ENCODE data around the gene CCR7.

CCR7 gene, protein sequence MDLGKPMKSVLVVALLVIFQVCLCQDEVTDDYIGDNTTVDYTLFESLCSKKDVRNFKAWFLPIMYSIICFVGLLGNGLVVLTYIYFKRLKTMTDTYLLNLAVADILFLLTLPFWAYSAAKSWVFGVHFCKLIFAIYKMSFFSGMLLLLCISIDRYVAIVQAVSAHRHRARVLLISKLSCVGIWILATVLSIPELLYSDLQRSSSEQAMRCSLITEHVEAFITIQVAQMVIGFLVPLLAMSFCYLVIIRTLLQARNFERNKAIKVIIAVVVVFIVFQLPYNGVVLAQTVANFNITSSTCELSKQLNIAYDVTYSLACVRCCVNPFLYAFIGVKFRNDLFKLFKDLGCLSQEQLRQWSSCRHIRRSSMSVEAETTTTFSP

DNA sequence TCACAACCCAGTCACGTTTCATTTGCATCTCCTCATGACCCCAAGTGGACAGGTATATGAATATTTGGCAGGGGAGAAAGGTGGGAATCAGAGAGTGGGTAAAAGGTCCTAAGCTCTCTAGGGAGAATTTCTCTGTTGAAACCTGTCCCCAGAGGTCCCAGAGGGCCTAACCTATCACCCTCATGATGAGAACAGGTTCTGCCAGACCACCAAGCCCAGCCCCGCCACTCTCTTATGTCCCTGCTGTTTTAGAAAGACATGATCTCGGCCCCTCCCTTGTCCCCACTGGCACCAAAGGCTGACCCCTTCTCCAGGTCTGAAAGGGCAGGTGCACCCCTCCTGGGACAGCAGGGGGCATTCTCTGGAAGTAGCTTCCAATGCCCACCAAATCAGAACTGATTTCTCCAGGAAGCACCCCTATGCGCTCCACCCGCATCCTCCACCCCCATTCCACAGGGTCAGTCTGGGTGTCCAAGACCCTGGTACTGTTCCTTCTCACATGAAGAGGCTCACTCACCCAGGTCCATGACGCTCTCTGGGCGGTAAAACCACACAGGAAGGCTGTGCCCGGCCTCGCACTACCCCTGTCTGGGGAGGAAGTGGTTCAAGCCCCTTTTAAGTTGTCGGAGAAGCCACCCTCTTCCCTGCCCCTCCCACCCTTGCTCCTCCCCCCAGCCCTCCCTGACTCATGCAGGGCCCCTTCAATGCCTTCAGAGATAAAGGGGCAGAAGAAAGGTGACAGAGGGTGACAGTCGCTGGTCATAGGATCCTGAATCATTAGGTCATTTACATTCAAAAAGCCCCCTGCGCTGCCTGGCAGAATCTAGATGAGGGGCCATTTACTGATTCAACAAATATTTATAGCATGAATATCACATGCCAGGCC lies at the start of gene CCR7:
Gene CCR7, minus strand, starts transcription at position 590 of the 886 bp plus-strand sequence. Its CDS starts 63 bp downstream, at position 527.
- peak in 1 of 2 experiments; percentile 72 for DNase-seq (ENCODE audit: low read depth in 2 of 2)

DNA sequence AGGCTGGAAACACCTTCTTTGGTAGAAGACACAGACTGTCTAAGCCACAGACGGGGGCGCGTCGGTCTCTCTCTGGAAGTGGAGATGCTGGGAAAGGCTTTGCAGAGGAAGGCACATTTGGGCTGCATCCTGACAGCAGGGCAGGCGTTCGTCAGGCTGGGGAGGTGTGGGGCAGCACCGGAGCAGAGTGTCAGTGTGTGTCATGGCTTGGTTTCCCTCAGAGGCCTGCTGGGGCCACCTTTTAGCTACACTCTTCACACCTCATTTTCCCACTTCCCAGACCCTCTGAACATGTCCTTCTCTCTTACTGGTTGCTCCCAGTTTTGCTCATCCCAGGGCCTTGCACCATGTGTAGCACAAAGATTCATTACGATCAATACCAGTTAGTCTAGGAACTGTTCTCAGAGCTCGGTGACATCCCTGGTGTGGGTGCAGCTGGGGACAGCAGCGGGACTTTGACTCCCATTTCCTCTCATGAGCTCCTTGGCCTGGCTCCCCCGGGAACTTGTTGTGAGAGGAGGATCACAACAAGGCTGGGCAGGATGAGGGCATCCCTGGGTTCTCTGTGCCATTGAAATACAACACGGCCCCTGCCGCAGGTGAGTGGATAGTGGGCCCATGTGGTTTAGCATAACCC lies 49.3 kb upstream of the CCR7 start:
- DNase-seq (ENCODE audit: low read depth in 2 of 2) = no peak

DNA sequence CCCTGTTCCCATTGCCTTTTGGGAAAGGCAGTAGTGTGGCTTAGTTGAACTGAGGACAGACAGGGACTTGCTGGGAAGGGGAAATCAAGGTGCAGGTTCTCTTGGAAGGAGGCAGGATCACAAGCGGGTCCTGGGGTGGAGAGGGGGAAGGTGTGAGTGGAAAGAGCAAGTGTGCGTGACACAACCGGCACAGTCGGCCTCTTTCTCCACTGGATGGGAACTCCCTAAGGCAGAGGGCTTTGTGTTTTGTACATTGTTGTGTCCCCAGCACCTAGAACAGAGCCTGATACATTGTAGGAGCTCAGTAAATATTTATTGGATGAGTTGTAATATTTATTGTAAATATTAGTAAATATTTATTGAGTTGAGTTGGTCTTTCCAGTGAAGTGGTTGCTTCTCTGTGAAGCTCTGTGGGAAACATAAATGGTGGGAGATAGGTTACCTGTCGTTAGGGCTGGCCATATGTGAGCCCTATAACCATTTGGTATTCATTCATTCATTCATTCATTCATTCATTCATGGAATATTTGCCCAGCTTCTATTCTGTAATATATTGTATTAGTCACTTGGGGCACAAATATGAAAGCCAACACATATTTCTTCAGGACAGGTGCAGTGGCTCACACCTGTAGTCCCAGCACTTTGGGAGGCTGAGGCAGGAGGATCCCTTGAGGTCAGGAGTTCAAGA lies 48.3 kb upstream of the CCR7 start:
- DNase-seq (ENCODE audit: low read depth in 2 of 2) = no peak

DNA sequence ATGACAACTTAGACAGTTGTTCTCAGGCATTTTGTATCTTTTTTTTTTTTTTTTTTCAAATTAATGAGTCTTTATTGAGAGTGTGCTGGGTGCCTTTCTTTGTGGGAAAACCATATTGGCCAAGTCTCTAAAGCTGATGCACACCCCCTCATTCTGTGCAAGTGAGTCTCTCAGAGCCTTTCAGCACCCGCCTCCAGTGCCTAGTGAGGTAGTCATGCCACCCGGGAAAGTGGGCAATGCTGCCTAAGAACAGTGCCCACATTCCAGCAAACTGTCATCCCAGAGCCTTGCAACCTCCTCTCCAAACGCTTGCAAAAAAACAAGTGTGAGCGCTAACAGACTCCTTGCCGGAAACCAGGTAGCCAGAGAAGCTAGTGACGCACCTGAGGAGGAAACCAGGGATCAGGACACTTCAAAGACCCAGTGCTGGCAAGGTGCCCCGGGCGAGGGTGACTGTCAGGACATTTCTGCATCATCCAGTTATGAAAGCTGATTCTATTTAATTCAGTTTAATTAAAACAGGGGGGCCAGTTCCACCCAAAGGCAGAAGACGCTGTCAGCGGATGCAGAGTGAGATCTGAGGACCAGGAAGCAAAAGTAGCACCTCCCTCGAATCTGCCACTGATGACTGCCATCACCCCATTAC lies 47.5 kb upstream of the CCR7 start:
- peak in 1 of 2 experiments; percentile 53 for DNase-seq (ENCODE audit: low read depth in 2 of 2)

DNA sequence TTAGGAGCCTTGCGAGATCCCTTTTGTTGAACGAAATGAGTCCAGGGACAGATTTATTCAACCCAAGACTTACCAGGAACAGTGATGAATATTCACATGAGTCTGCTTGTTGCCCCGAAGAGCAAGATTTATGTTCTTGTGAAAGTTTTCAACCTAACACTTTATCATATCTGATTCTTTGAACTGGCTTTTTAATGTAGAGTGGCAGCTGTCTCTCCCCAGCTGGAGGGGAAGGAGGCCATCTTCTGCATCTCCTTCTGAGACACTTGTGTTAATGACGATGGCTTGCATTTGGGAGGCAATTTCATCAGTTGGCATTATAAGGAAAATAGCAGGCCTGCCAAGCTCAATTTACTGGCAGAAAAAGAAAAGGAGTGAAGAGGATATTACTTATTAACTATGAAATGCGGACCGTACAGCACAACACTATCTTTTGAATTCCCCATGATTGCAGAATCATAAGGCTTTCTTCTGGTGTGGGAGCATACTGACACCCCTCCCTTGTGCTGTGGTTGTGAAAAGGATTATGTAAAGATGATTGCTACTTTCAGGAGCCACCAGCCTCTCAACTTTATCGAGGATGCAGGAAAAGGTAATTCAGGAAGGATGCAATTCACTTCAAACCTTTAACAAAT lies 46.7 kb upstream of the CCR7 start:
- no peak for DNase-seq (ENCODE audit: low read depth in 2 of 2)

DNA sequence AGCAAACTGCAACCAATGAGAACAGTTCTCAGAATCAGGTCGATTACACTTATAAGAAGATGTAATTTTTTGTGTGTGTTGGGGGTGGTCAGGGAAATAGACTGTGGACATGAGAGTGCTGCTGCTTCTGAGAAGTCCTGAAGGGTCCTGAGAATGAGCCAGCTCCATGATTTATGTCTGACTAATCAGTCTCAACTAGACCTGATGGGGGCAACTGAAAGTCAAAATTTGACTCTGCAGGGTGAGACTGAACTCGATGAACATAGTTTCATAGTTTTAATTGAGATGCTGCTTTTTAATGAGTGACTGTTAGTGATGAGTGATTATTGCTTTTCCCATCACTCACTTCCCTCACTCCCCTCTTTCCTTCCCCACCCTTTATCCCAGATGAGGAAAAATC lies 45.1 kb upstream of the CCR7 start:
- no peak for DNase-seq (ENCODE audit: low read depth in 2 of 2)

DNA sequence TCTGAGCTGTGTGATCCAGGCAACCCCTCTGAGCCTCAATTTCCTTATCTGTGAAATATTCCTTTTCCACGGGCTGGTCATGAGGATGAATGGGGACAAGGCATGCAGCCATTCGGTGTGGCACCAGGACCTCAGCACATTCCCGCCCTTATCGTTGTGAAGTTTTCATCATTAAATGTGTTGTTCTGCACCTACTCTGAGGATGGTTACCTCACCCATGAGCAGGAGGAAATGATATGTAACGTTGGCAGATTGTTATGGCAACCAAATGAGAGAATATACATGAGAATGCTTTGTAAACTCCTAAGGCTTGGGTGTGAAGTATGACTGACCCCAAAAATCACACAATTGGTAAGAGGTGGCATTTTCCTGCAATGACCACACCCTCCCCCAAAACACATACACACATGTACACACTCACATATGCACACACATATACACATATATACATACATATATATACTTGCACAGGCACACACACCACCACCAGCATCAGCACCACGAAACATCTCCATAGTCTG lies 42.8 kb upstream of the CCR7 start:
- no peak for DNase-seq (ENCODE audit: low read depth in 2 of 2)

DNA sequence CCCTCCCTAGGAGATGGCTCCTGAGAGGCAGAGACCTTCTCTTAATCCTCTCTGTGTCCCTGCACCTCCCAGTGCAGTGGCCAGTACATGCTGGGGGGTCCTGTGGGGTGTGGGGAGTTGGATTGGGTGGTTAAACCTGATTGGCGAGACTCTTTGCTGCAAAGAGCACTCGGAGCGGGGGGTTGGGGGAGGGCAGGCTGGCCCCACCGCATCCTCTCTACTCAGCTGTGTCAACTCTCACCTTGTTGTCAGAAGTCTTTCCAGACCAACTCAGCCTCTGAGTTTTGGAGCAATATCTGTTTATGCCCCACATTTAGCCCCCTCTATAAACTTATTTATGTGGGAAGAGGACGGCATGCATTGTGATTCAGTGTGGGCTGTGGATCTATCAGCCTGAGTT lies 42.4 kb upstream of the CCR7 start:
- no peak for DNase-seq (ENCODE audit: low read depth in 2 of 2)

DNA sequence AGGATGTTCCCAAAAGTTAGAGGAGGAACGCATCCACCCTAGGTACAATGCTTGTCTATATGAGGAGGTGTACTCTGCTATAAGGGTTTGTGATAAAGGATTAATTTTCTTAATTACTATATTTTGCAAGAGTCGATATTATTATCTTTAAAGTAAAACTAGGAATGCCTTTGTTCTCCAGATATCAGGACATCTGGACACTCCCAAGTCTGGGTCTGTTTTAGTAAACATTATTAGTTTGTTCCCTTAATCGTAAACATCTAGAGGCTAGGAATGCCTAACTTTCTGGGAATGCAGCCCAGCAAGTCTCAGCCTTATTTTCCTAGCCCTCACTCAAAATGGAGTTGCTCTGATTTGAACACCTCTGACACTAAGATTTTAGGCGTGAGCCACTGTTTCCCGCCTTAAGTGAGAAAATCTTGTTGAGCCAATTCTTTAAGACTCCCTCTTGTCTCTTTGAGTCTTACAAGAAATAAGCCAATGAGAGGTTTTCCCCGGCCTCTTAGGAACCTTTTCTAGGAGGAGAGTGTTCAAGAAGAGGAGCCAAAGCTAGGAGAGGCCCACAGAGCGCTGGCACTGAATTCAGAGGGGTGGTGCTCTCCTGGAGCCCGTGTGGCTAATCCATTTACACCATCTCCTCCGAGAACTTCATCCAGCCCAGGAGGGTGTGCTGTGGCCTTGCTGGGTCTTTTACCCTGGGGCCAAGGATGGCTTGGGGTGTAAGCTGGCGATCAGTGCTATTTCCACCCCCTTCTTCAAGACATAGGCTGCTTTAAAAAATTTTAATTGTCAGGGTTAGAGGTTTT lies 41.5 kb upstream of the CCR7 start:
- DNase-seq (ENCODE audit: low read depth in 2 of 2) = no peak

DNA sequence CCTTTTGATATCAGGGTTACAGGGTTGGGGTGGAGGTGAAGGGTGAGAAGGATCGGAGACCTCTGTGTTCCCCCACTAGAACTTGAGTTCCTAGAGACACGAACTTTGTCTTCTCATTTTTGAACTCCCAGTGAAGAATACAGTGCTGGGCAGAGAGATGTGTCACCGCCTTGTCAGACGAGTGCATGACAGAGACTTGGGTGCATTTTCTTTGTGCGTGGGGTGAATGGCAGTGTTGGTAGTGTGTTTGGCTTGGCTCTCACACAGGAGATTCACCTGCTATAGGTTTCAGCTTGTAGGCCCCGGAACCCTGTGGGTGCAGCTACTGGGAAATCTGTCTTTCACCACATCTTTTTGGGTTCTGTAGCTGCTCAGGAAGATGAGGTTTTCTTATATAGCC lies 40.0 kb upstream of the CCR7 start:
- peak; percentile 55 to 56 for DNase-seq (ENCODE audit: low read depth in 2 of 2)

DNA sequence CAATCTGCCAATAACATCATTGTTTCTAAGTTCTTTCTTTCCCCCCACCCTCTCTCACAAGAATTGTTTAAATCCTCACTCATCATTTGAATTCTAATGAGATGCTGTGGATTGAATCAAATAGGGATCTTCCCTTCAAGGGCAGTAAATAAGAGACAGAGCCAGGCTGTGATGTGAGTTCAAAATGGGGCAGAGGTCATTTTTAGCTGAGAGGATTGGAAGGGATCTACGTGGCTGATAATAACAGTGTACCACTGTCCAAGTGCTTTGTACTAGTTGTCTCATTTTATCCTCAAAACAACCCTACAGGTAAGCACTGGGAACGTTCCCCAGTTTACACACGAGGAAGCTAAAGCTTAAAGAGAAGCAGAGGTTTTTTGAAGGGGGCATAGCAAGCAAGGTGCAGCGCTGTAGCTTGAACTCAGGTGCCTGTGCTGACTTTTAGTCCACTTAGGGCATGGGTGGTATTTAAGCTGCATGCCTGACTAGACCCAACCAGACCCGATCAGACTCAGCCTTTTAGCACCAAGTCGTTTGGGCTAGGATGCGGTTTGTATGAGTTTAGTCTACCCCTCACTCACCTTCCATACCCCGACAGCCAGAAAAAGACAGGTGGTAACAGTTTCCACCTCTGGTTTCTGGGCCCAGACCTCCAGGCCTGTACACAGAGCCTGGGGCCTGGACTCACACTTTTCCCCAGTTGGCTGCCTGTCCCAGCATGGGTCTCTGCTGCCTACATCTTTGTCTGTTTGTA lies 39.2 kb upstream of the CCR7 start:
- DNase-seq (ENCODE audit: low read depth in 2 of 2) = no peak

DNA sequence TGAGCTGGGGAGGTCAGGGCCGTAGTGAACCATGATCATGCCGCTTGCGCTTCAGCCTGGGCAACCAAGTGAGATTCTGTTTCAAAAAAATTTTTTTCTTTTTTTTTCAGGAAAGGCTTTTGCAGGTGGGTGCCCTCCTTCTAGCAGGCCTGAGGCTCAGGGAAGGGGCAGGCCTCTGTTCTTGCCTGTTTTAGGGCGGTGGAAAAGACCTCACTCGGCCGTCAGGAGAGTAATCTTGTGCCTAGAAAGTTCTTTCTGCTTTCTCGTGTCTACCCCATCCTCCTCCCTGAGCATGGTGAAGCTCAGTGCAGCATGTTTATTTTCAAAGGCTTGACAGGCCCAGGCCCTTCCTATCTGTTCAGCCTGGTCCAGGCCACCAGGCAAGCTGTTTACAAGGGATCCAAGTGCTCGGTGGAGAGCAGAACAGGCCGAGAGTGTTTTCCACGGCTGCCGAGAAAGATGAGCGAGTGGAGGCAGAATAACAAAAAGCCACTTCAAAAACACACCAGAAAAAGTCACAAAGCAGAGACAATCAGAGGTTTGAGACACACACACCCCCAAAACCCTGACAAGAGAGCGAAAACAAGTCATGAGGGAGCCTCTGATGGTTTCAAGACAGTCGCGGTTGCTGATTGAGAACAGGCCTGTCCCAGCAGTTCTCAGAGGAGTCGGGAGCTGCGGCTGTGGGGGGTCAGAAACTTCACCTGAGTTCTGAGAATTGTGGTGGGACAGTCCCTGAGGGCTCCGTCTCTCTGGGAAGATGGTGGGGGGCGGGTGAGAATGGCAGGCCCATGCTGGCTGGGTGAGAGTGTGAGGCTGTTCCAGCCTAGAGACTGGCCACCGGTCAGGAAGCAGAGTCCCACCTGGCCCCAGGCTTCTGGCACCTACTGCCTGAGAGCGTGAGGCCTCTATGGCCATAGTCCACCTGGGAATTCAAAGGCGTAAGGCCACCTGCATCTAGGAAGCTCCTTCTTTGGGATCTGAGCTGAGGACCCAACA lies 37.5 kb upstream of the CCR7 start:
- peak; percentile 60 to 67 for DNase-seq (ENCODE audit: low read depth in 2 of 2)

DNA sequence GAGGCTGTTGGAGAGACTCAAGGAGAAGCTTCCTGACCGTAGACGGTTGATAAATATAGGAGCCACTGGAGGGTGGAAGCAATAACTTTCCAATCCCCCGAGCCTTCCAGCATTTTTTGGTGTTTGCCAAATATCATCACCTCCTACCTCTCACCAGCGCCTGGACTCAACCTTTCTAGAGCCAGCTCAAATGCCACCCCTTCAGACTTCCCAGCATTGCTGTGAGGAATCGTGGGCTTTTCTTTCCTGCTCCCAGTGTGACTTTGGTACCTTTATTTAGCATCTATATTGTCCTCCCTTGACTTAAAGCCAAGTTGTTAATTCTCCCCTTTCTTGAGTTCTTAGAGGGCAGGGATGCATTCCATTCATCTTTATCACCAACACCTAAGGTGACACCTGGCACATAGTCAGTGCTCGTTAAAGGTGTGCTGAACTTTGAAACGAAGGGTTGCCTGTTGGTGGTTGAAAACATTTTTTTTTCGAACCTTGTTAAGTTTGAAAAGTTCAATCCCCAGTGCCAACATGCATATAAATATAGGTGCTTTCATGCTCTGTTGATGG lies 35.3 kb upstream of the CCR7 start:
- no peak for DNase-seq (ENCODE audit: low read depth in 2 of 2)

DNA sequence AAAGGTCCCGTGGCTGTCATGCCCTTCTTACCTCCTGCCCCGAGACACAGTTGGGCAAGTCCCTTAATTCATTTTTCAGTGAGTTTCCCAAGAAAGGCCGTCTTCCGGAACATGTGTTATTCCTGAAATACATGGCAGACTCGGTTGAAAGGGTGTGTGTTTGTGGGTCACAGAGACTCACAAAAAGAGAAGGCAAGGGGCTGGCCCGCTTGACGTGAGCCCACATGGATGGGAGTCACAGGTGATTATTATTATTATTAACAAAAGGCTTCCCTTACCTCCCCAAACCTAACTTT lies 34.1 kb upstream of the CCR7 start:
- DNase-seq (ENCODE audit: low read depth in 2 of 2) = no peak

DNA sequence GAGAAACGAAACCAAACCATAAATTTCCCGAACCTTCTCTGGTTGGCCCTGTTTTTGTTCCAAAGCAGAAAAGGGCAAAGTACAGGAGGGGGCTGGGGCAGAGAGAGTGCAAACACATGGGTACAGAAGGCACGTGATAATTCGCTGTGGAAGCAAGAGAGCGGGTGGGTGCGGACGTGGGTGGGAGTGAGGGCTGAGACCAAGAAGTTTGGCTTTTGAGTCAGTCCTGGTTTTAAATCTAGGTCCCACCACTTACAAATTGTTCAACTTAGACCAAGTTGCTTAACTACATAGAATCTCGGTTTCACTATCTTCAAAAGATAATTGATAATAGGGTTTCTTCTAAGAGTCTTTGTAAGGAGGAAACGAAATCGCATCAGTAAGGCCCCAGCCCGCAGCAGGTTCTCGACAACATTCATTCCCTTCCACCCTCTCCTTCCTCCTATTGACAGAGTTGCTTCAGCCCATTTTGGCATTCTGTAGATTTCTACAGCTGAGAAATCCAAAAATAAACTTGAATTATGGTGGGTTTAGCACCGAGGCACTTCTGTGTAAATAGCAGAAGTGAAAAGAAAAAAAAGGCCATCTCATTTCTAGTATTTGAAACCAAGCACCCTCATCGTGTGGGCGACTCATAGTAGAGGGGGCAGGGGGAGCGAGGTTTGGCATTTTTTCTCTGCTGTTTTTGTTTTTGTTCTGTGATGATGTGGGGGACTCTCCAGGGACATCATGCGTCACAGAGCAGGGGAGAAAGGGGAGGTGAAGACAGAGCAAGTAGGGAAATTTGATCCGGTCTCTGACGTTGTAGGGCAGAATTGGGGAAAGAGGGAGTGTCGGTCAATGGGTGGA lies 33.6 kb upstream of the CCR7 start:
- DNase-seq (ENCODE audit: low read depth in 2 of 2) = peak; percentile 64 to 77

DNA sequence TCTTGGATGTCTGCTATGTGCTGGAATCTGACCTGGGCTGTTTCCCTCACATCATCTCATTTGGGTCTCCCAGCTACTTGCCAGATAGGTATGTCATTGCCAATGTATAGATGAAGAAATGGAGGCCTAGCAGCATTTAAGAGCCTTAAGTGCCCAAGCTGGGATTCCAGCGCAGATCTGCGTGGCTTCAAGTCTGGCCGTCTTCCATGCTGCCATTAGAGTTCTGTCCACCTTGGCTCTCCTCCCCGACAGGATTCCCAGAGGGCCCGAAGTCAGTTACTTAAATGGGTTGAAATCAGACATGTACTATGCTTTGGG lies 33.0 kb upstream of the CCR7 start:
- DNase-seq (ENCODE audit: low read depth in 2 of 2) = no peak

Data from stimulated activated CD4-positive, alpha-beta T cell treated with anti-CD3 and anti-CD28 coated beads, Interleukin-12 subunit alpha, Interleukin-12 subunit beta, amount 100 ng/mL, for 24 hours (primary cell).